Activated T-helper 1 cell treated with anti-CD3 and anti-CD28 coated beads, Interleukin-12 subunit alpha, Interleukin-12 subunit beta, Interleukin-2, Interleukin-4 antibody, amounts not matched to agents 30 ng/mL and 10 ng/mL and 1 ng/mL, durations not matched to agents 14 hours and 24 hours and 36 hours (primary cell): Measurements from ENCODE around the gene MAPK8IP1. TPM values are rescaled to one million over a fixed set of nuclear protein-coding genes. Genes with fewer than 3 reads are reported as not detected.

Experiments used
- DNase-seq: peaks from one replicate; pipeline ENCODE4 v3.0.0; 2021; ENCODE audit warnings: low spot score
- H3K27ac Mint-ChIP-seq: one replicate; pipeline ENCODE4 v1.8.0; 2021; ENCODE audit warnings: mild to moderate bottlenecking, mixed read lengths
- H3K27me3 Mint-ChIP-seq: one replicate; pipeline ENCODE4 v1.8.0; 2022; ENCODE audit warnings: mild to moderate bottlenecking, moderate library complexity, mixed read lengths; ENCODE audit not compliant: insufficient read depth
- H3K36me3 Mint-ChIP-seq: one replicate; pipeline ENCODE4 v1.8.0; 2021; ENCODE audit warnings: low read depth, mixed read lengths
- H3K4me1 Mint-ChIP-seq: one replicate; pipeline ENCODE4 v1.8.0; 2021; ENCODE audit warnings: low read depth, mixed read lengths
- H3K4me3 Mint-ChIP-seq: one replicate; pipeline ENCODE4 v1.8.0; 2021; ENCODE audit warnings: mild to moderate bottlenecking, moderate library complexity, mixed read lengths
- H3K9me3 Mint-ChIP-seq: one replicate; pipeline ENCODE4 v1.8.0; 2021; ENCODE audit warnings: mixed read lengths
- intact Hi-C: fragments of 100-400 bp; cut with micrococcal nuclease; formaldehyde crosslinking; loops from one replicate; pipeline ENCODE4 v1.15.1; 2024
- total RNA-seq: library from RNA; stranded (reverse); gene quantifications from 2 replicates; pipeline ENCODE4 v1.2.3, GENCODE V29; 2022

MAPK8IP1 gene
- total RNA-seq, 1 donor from 2014 or later: 0.91 TPM

DNA sequence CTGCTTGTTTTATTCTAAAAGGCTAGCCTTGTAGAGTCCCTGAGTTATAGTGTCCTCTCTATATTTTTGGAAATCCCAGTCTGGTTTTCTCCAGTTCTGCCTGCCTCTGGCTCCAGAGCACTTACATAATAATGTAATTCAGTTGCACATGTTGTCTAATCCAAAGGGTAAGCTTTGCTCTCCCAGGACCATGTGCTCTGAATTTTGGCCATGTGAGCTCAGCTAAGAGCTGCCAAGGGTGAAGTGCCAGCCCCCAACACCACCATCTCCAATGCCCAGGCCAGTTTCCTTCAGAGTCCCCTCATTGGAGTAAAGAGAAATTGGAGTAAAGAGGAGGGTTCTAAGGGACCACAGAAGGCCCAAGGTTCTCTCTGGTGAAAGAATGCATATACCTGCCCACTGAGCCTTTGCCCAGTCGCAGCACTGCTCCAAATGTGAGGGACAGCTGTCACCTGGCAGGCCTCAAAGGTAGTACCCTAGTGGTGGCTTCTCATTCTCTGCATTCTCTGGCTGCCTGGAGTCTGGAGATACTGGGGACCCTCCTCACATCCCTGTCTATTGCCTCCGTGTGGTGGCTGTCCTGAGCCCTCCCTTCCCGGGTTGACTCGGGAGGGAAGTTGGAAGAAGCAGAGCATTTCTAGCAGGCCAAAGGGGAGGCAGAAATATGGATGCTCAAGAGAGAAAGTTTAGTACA, 33.3 kb upstream of the MAPK8IP1 start:
- no peaks in the 10 kb centered on the region for H3K27me3 Mint-ChIP-seq
- no peaks in the 10 kb centered on the region for H3K9me3 Mint-ChIP-seq
- intact Hi-C loops: no loop called here
- no peak overlapping the region for H3K4me3 Mint-ChIP-seq
- DNase-seq: no peak
- H3K4me1 Mint-ChIP-seq: peaks cover 22% of the 10 kb centered on the region
- H3K36me3 Mint-ChIP-seq: peaks cover 6% of the 10 kb centered on the region
- no peak overlapping the region for H3K27ac Mint-ChIP-seq

- peaks cover 8% of the 10 kb centered on the region for H3K36me3 Mint-ChIP-seq
- H3K27ac Mint-ChIP-seq: no peak overlapping the region
- intact Hi-C loops: no loop called here
- no peaks in the 10 kb centered on the region for H3K27me3 Mint-ChIP-seq
- H3K4me1 Mint-ChIP-seq: peaks cover 22% of the 10 kb centered on the region
- H3K9me3 Mint-ChIP-seq: no peaks in the 10 kb centered on the region
- H3K4me3 Mint-ChIP-seq: no peak overlapping the region
- DNase-seq: no peak
Measured at GRCh38 chr11:45852712-45853101, 32.7 kb upstream of the MAPK8IP1 start.

DNA sequence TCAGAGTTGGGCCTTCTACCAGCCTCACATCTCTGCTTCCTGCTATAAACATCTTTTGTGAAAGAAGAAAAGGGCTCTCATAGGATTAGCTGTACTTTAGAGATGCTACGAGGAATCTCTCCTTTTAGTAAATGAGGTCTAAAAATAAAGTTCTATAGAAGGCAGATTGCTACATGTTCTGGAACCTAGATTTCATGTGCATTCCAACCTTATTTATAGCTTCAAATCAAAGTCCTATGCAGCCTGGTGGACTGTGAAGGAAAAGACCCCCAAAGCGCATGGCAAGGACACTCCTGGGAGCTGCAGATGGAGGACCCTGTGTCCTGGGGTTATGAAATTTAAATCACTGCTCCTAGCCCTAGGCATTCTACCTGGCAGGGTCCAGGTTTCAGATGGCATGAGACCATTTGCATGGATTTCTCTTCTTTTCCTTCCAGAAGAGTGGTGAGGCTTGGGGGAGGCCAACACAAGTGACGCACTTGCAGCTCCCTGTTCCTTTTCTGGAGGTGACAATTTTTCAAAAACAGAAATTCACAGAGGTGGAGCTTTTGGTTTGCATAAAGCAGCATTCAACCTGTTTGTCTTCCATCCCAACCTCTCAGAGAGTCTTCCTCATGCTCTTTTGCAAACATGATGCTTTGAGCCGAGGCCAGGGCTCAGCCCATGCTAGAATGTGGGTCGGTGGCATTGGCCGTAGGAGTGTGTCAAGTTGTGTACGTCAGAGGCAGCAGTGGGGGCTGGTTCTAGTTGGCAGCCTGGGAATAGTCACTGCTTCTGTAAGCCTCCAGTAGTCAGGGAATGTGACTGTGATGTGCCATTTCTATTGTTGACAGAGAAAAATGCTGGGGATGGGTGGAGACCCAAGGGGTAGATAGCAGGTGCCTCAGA, 31.9 kb upstream of the MAPK8IP1 start:
- no peaks in the 10 kb centered on the region for H3K27me3 Mint-ChIP-seq
- peaks cover 9% of the 10 kb centered on the region for H3K36me3 Mint-ChIP-seq
- no peak overlapping the region for H3K27ac Mint-ChIP-seq
- peaks cover 16% of the 10 kb centered on the region for H3K4me1 Mint-ChIP-seq
- DNase-seq: no peak
- no peaks in the 10 kb centered on the region for H3K9me3 Mint-ChIP-seq
- no peak overlapping the region for H3K4me3 Mint-ChIP-seq
- intact Hi-C loops: no loop called here

DNA sequence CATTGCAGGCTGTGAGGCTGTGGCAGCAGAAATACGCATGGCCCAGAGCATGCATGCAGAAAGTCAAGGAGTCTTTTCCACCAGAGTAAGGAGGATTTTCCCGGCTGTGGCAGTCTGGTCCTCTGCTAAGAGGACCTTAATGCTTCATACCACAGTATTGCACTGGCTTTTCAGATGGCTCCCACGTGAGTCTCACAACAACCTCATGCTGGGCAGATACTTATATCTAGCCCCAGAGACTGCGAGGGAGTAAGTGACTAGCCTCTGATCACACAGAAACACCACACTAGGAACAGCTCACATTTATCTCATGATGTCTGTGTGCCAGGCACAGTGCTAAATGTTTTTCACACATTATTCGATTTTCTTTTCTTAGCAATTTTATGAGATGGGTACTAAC, 30.1 kb upstream of the MAPK8IP1 start:
- H3K9me3 Mint-ChIP-seq: no peaks in the 10 kb centered on the region
- H3K27ac Mint-ChIP-seq: no peak overlapping the region
- H3K4me3 Mint-ChIP-seq: no peak overlapping the region
- H3K4me1 Mint-ChIP-seq: peaks cover 5% of the 10 kb centered on the region
- peaks cover 13% of the 10 kb centered on the region for H3K36me3 Mint-ChIP-seq
- intact Hi-C loops: no loop called here
- H3K27me3 Mint-ChIP-seq: no peaks in the 10 kb centered on the region
- no peak for DNase-seq

DNA sequence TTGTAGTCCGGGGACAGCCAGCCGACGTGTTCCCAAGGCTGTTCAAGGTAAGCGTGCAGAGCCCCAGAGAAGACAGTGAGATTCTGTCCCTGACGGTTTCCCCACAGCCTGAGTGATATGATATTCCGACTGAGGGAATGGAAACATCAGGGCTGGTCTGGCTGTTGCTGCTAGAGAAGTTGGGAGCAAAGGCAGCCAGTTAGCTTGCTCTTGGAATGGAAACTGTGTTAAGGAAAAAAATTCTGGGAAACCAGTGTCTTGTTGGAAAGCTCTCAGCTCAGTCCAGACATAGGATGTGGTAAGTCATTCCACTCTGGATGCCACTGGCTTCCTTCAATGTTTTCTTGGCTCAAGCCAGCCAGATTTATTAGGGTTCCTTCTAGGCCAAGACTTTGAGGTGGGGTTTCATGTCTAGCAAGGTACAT, 29.4 kb upstream of the MAPK8IP1 start:
- H3K9me3 Mint-ChIP-seq: no peaks in the 10 kb centered on the region
- H3K27me3 Mint-ChIP-seq: no peaks in the 10 kb centered on the region
- intact Hi-C loops: no loop called here
- peaks cover 15% of the 10 kb centered on the region for H3K36me3 Mint-ChIP-seq
- no peak for DNase-seq
- H3K27ac Mint-ChIP-seq: no peak overlapping the region
- H3K4me1 Mint-ChIP-seq: no peaks in the 10 kb centered on the region
- no peak overlapping the region for H3K4me3 Mint-ChIP-seq

DNA sequence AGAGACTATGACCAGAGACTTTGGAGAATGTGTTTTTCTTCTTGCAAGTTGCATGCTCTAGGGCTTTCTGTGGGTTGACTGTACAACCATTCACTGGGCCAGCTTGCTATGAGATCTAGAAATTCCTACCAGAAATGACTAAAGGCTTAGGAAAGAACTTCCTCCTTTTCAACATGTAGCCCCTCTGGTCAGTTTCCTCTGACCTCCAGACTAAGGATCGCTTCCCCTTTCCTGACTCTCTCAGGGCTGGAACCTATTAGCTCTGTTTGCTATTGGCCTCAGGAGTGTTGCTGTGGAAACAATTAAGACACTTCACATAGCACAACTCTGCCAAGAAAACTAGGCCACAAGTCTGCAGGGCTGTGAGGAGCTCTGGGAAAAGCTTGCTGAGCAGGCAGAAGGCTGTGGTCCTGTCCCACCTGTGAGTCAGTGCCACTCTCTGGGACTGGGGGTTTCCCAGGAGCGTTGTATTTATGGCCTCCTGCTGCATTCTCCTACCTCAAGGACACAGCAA, 27.4 kb upstream of the MAPK8IP1 start:
- no peak overlapping the region for H3K27ac Mint-ChIP-seq

DNA sequence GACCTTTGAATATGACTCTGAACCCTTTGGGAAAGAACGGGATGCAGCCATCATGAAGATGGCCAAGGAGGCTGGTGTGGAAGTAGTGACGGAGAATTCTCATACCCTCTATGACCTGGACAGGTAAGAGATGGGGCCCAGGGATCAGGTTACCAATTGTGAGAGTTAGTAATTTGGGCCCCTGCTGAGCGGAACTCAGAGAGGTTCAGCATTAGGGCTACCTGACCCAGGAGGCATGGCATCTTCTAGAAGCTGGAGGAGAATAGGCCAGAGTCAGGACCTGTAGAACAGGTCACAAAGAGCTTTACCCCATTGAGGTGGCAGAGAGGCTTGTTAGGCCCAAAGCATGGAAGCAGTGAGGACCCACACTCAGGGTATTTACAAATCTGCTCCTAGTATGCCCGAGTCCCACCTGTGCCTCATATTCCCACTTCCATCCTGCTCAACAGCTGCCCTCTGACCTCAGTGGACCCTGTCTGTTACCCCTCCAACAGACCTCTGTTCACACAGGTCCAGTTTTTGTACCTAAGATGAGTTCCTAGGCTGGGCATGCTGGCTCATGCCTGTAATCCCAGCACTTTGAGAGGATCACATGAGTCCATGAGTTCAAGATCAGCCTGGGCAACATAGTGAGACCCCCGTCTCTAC, 26.6 kb upstream of the MAPK8IP1 start:
- no peaks in the 10 kb centered on the region for H3K27me3 Mint-ChIP-seq
- no peaks in the 10 kb centered on the region for H3K9me3 Mint-ChIP-seq
- H3K4me1 Mint-ChIP-seq: no peaks in the 10 kb centered on the region
- no peak overlapping the region for H3K27ac Mint-ChIP-seq
- no peak overlapping the region for H3K4me3 Mint-ChIP-seq
- H3K36me3 Mint-ChIP-seq: peaks cover 34% of the 10 kb centered on the region
- intact Hi-C loops: no loop called here
- no peak for DNase-seq

More for the DNA sequence above, 27.4 kb upstream of the MAPK8IP1 start:
- no peaks in the 10 kb centered on the region for H3K4me1 Mint-ChIP-seq
- H3K9me3 Mint-ChIP-seq: no peaks in the 10 kb centered on the region
- H3K4me3 Mint-ChIP-seq: no peak overlapping the region
- peaks cover 27% of the 10 kb centered on the region for H3K36me3 Mint-ChIP-seq
- H3K27me3 Mint-ChIP-seq: no peaks in the 10 kb centered on the region
- DNase-seq: no peak
- intact Hi-C loops: no loop called here

DNA sequence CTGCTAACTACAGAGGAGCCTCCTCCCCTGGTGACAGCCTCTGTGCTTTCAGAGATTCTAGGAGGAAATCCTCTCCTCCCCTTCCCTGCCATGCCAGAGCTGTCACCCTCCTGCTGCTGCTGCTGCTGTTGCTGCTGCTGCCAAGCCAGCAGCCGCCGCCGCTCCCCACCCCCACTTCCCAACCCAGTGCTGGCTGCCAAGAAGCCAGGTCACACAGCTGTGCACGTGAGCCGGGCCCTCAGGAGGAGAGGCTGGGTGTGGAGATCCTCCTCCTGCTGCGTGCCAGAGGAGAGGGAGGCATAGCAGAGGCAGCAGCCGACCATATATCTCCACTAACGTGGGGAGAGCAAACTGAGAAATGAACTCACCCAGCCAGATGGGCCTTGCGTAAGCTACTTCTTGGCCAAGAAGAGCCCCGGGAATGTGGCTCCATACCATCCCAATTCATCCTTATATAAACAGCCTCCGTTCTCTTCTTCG, 25.8 kb upstream of the MAPK8IP1 start:
- Mint-ChIP-seq H3K36me3 (peaks cover 34% of the 10 kb centered on the region), H3K27ac (no peak overlapping the region), H3K4me1 (no peaks in the 10 kb centered on the region), H3K27me3 (no peaks in the 10 kb centered on the region), H3K9me3 (no peaks in the 10 kb centered on the region), H3K4me3 (no peak overlapping the region)
- no peak for DNase-seq
- intact Hi-C loops: no loop called here

GRCh38 chr11:45860348-45860747, 25.1 kb upstream of the MAPK8IP1 start:
- Mint-ChIP-seq H3K27ac (no peak overlapping the region), H3K4me3 (no peak overlapping the region), H3K27me3 (no peaks in the 10 kb centered on the region), H3K36me3 (peaks cover 36% of the 10 kb centered on the region), H3K4me1 (no peaks in the 10 kb centered on the region), H3K9me3 (no peaks in the 10 kb centered on the region)
- no peak for DNase-seq
- intact Hi-C loops: no loop called here

DNA sequence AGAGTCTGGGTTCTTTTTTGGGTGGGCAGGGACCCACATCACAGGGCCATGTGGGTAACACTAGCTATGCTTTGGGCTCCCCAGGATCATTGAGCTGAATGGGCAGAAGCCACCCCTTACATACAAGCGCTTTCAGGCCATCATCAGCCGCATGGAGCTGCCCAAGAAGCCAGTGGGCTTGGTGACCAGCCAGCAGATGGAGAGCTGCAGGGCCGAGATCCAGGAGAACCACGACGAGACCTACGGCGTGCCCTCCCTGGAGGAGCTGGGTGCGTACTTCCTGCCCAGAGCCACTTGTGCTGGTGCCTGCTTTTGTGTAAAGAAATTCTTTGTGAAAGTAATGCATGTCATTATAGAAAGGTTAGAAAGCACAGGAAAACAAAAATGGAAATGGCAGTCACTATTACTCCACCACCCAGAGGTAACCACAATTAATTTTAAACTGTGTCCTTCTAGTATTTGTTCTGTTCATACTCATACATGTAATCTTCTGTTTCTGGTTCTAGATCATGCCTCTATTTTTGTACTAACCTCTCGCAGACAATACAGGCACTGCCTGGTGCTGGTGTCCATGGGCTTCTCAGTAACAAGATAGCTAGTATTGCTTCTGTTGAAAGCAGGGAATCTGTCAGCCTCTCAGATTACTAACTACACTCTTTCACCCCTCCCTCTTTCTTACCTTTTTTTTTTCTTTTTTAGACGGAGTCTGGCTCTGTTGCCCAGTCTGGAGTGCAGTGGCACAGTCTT, 24.5 kb upstream of the MAPK8IP1 start:
- H3K36me3 Mint-ChIP-seq: peaks cover 36% of the 10 kb centered on the region
- intact Hi-C loops: no loop called here

DNA sequence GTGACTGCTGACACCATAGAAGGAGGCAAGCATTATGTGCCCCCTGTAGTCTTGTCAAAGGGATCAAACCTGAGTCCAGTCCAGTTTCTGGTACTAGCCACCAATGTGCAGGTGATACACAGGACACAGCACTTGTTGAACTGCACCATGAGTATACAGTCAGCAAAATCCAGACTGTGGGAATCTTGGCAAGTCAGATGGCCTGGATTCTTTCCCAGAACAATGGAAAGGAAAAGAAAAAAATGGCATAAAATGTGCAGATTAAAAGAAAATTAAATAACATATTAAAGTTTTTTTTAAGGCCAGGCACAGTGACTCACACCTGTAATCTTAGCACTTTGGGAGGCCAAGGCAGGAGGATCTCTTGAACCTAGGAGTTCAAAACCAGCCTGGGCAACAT, 21.4 kb upstream of the MAPK8IP1 start:
- Mint-ChIP-seq H3K9me3 (no peaks in the 10 kb centered on the region), H3K4me3 (no peak overlapping the region), H3K27me3 (no peaks in the 10 kb centered on the region), H3K36me3 (peaks cover 36% of the 10 kb centered on the region), H3K4me1 (no peaks in the 10 kb centered on the region), H3K27ac (no peak overlapping the region)
- intact Hi-C loops: no loop called here
- DNase-seq: no peak

More for the DNA sequence above, 24.5 kb upstream of the MAPK8IP1 start:
- Mint-ChIP-seq H3K27ac (no peak overlapping the region), H3K4me3 (no peak overlapping the region), H3K4me1 (no peaks in the 10 kb centered on the region), H3K27me3 (no peaks in the 10 kb centered on the region), H3K9me3 (no peaks in the 10 kb centered on the region)
- DNase-seq: no peak

- H3K27ac Mint-ChIP-seq: no peak overlapping the region
- intact Hi-C loops: no loop called here
- H3K4me3 Mint-ChIP-seq: no peak overlapping the region
- no peaks in the 10 kb centered on the region for H3K9me3 Mint-ChIP-seq
- no peaks in the 10 kb centered on the region for H3K4me1 Mint-ChIP-seq
- H3K36me3 Mint-ChIP-seq: peaks cover 34% of the 10 kb centered on the region
- H3K27me3 Mint-ChIP-seq: no peaks in the 10 kb centered on the region
- no peak for DNase-seq
Measured at GRCh38 chr11:45869551-45869950, 15.9 kb upstream of the MAPK8IP1 start.
